Adipose tissue (tissue), 3 donors: ENCODE data around the gene HOMER1. TPM values are rescaled to one million over a fixed set of nuclear protein-coding genes. Genes with fewer than 3 reads are reported as not detected.
"Not testable (repeated sequence)": the region's sequence is repeated elsewhere in the genome, so short reads cannot be mapped to it uniquely, and the experiment has no call there.

Experiments used
- H3K27ac ChIP-seq: one replicate; pipeline ENCODE4 v1.5.1; 2013; ENCODE audit warnings: low read depth, low read length
- WGBS, 3 donors: extraction: QIAGEN DNeasy Blood & Tissue Kit; methylation state at CpG; one replicate each; pipeline ENCODE4 v1.1.7; 2013; 5-methylcytosine and 5-hydroxymethylcytosine counted together
- polyA plus RNA-seq, 3 donors: library from polyadenylated mRNA; stranded (reverse); fragments of 200-250 nt; gene quantifications; one replicate each; pipeline ENCODE4 v1.2.3, GENCODE V29; 2013
- donor health status: healthy with polysubstance abuse.
- donor health status: Bipolar disorder and iron deficiency.
- donor health status: healthy.

HOMER1 gene
- polyA plus RNA-seq, 3 donors: 0.31 to 3.3 (median 1.0) TPM

DNA sequence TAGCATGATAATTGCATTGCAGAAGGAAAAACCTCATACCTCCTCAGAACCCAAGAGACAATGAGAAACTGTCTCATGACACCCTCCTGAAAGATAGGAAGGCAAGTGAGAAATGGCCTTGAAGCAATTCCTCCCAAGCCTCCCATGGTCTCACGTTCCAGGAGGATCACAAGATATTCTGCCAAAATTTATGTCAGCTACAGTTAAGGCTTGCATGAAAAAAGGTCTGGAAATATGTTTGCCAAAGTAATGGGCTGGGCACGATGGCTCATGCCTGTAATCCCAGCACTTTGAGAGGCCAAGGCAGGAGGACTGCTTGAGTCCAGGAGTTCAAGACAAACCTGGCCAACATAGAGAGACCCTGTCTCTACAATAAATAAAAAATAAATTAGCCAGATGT is 12.6 kb upstream of the HOMER1 start:
- H3K27ac ChIP-seq: no peak overlapping the region
- WGBS, 3 donors: 77 to 87% (median 82%) methylated on average over 2 of the region's 2 CpGs

DNA sequence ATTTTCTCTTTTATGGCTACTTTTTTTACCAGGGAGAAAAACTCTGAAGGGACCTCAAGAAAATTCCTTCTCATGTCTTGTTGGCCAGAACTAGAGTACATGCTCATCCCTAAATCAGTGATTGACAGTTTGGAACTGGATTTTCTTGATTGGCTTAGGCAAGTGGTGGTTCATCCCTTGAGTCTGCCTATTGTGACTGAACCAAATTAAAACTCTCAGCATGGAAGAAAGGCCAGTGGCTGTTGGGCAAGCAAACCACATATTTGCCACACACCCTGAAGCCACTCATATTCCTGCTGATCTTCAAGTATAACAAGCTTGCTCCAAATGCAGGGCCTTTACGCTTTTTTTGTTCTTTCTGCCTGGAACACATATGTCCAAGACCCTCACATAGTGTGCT is 7.2 kb upstream of the HOMER1 start:
- no peak overlapping the region for H3K27ac ChIP-seq
- 83 to 100% (median 94%) methylated on average over 1 of the region's 1 CpG for WGBS, 3 donors

DNA sequence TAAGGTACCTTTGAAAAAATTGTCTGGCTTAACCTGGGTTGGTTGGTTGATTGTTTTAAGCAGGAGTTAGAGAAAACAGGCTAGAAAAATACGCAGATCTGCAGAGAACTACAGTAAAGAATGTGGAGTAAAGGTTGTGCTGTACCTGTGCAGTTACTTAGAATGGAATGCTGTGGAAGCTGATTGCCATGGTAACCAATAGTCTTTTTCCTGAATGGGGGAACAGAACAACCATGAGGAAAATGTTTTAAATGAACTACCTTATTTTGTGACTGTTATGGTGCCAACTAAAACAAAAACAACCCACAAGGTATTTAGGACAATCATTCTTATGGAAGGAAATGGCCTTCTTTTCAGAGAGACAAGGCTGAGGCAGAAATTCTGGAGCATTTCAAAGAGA is 4.8 kb upstream of the HOMER1 start:
- 68 to 83% (median 68%) methylated on average over 1 of the region's 1 CpG for WGBS, 3 donors

DNA sequence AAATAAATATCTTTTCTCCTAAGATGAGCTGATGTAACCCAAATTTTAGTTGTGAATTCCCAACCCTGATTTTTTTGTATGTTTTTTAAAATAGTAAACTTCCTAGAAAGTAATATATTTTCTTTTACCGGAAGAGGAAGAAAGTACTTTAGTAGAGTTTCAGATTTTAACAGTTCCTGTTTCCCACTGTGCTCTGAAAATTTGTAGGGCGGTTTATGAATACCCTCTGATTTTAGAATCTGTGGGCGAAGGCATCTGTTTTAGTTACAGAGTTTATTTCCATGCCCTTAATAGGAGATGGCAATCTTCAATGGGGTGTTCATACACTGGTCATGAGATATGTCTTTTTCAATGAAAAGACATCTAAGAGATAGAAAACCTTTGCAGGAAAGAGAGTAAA is 3.7 kb upstream of the HOMER1 start:
- WGBS, 3 donors: 71 to 84% (median 73%) methylated on average over 3 of the region's 3 CpGs
- H3K27ac ChIP-seq: no peak overlapping the region

More for the DNA sequence above, 4.8 kb upstream of the HOMER1 start:
- no peak overlapping the region for H3K27ac ChIP-seq

DNA sequence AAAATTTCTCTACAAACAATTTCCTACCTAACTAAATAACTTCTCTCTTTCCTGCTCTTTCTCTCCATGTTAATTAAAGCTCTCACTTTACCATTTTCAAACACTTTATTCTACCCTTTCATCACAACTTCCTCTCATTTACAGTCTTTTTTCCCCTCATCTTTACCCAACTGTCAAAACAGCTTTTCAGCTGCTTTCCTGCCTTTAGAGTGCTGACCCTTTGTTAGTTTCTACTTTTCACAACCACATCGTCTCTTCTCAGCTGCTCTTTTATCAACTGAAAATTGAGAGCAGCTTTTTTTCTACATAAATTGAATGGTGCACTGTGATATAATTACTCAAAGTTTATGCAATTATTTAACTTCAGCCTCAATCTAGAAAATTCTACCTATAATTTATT is 3.1 kb upstream of the HOMER1 start:
- WGBS, 3 donors: 57 to 79% (median 58%) methylated on average over 1 of the region's 1 CpG
- no peak overlapping the region for H3K27ac ChIP-seq

DNA sequence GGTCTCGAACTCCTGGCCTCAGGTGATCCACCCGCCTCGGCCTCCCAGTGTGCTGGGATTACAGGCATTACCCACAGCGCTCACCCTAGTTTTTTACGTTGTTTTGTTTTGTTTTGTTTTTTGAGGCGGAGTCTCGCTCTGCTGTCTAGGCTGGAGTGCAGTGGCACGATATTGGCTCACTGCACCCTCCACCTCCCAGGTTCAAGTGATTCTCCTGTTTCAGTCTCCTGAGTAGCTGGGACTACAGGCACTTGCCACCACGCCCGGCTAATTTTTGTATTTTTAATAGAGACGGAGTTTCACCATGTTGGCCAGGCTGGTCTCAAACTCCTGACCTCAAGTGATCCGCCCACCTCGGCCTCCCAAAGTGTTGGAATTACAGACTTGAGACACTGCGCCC is 2.4 kb upstream of the HOMER1 start:
- H3K27ac ChIP-seq: not testable (repeated sequence)
- 94 to 96% (median 95%) methylated on average over 14 of the region's 14 CpGs for WGBS, 3 donors

DNA sequence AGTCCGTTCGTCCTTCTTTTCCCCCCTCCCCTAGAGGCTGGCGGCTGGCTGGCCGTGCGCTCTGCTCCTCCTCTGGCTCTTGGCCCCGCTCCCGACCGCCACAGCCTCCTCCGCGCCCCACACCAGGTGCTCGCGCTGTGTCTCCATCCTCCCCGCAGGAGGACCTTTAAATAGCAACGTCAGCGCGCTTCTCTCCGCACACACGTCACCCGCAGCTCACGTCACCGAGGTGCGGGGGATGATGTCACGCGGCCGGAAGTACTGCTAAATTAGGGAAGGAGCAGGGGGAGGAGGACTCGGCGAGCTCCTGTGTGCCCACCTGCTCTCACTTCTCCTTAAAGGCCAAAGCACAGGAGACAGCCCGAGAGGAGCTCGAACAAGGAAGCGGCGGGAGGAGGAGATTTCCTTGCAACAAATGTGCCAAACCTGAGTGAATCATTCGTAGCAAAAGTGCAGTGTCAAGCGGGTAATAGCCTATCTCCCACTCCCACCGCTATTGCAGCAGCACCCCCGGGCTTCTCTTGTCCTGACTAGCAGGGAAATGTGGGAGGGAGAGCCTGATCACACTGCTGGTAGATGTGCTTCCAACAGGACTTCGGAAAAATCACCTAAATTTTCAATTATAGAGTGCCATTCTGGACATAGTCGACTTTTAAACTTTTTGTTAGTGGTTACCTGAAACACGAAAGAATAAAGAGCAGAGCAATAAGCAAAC is 614 bp upstream of the HOMER1 start:
- WGBS, 3 donors: 1 to 2% (median 2%) methylated on average over 32 to 38 of the region's 38 CpGs
- H3K27ac ChIP-seq: peak overlapping the region; percentile 78

DNA sequence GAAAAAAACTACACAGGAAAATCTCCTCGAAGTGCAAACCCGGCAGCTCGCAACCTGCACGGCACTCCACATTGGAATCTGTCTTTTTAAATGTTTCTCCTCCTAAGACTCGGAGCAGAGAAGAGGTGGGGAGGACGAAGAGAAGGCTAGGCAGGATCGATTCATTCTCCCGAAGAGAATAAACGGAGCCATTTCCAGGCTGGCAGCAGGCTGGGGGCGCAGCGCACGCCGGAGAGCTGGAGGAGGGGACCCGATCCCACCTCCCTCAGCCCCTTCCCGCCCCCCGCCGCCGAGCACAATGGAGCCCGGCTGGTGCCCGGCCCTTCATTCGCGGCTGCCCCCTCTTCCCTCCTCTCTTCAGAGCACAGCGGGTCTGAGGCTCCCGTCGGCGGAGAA is 628 bp downstream of the HOMER1 start:
- 1 to 3% (median 1%) methylated on average over 24 to 26 of the region's 26 CpGs for WGBS, 3 donors
- H3K27ac ChIP-seq: no peak overlapping the region

DNA sequence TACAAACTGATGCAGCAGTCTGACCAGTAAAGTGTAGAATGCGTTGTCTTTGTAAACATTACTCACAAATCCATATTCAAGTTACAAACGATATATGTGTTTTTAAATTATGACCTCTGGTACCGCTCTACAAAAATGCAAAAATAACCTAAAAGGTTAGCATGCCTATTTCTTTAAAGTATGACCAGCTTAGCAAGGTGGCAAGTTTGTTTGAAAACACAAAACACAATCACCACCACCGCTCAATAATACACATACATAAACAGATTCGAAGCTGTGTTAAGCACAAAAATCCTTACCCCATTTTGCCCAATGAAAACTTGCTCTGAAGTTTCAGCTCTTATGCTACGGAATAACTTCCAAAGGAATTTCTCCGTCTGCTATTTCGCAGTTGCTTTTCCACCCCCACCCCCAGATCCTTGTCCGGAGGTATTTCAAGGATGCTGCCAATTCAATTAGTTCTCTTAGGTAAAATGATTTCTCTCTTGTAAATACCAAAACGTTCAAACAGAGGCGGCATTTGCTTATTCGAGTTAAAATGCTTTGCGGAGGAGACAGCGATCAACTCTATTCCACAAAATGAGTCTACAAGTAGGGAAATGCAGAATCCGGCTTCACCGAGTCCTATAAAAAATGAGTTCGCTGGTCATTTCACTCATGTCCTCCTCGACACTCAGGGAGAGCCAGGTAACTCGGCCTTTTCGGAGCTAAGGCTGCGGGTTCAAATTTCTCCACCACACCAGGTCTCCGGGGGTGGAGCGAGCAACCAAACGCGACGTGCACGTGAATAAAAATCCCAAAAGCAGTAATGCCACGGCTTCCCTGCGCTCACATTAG is 1.2 kb downstream of the HOMER1 start:
- H3K27ac ChIP-seq: no peak overlapping the region

DNA sequence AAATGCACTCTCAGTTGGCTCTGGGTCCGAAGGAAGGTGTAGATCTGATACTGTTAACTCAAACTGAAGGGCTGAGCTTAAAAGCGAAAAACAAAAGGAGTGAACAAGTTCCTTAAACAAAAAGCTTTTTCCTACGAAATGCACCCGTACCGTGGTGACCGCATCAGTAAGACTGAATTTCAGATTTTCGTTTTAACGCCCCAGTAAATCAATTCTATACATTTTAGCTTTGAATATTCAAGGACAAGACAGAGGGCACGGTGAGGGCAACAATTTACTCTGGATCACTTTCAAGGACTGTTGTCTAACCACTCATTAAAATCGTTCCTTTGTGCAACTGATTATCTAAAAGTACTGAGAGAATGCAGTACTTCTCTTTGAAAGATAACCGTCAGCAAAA is 1.9 kb downstream of the HOMER1 start:
- no peak overlapping the region for H3K27ac ChIP-seq
- WGBS, 3 donors: 22 to 47% (median 44%) methylated on average over 11 of the region's 11 CpGs

More for the DNA sequence above, 1.2 kb downstream of the HOMER1 start:
- WGBS, 3 donors: 2 to 8% (median 8%) methylated on average over 29 of the region's 29 CpGs

DNA sequence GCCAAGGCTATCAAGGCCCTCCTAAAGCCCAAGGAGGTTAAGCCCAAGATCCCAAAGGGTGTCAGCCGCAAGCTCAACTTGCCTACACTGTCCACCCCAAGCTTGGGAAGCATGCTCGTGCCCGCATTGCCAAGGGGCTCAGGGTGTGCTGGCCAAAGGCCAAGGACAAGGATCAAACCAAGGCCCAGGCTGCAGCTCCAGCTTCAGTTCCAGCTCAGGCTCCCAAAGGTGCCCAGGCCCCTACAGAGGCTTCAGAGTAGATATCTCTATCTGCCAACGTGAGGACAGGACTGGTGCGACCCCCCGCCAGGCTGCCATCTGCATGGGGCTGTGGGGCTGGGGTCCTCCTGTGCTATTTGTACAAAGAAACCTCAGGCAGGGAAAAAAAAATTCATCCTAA is 3.3 kb downstream of the HOMER1 start:
- WGBS, 3 donors: 78 to 98% (median 95%) methylated on average over 6 of the region's 6 CpGs
- no peak overlapping the region for H3K27ac ChIP-seq

DNA sequence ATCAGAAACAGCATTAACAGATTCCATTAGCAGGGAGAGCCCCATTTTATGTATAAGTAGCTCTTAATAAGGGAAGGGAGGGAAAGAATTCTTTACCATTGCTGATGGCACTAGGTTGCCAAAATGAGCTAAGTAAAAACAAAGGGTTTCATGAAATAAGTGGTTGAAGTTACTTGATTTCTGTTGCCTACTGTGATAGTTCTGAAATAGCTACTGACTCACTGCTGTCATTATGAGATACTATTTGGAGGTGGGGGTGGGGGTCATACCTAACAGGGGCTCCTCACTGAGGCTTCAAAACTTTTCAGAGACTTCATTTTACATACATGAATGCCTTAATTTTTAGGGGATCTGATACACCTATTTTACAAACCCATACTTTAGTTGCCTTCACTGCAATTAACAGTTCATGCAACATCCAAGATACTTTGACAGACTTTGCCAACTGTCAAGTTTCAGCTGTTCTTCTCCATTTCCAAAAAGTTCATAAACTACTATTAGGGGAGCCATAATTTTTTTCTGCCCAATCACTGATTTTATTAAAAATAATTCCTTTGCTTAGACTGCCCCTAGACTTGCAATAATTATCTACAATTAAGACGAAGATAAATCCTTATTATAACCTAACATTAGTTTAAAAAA is 4.6 kb downstream of the HOMER1 start:
- no peak overlapping the region for H3K27ac ChIP-seq
- 85 to 93% (median 91%) methylated on average over 1 of the region's 1 CpG for WGBS, 3 donors

DNA sequence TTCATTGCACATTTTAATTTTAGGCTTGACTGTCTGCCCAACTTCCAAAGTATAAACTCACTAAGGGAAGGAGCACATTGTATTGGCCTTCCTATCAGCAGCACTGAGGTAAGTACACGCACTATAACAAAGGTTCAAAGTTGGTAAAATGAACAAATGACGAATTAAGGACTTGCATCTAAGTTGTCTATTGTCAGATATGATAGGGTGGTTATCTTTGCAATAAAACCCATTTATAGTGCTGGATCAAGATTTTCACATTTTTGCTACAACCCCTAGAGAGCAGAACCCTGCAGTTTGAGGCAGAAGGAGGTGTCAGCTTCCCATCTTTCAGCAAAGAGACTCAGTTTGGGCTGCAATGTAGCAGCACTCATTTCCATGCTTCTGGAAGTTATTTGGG is 5.1 kb downstream of the HOMER1 start:
- H3K27ac ChIP-seq: no peak overlapping the region
- WGBS, 3 donors: 90 to 91% (median 91%) methylated on average over 2 of the region's 2 CpGs

DNA sequence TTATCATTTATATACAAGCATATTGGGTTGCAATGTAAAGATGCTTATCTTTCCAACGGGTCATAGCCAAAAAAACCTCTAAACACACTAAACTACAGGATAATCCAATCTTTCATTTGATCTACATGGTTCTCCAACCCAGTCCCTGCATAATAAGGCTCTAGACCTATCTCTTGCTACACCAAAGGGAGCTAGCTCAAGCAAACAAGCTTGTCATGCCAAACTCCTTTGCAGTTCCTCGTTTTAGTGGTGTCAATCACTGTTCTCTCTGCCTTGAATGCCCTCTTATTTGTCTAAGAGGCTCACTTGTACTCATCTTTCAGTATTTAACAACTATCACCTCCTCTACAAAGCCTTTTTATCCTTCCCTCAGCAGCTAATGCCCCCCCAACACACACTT is 5.6 kb downstream of the HOMER1 start:
- 32 to 47% (median 38%) methylated on average over 2 of the region's 2 CpGs for WGBS, 3 donors
- no peak overlapping the region for H3K27ac ChIP-seq

DNA sequence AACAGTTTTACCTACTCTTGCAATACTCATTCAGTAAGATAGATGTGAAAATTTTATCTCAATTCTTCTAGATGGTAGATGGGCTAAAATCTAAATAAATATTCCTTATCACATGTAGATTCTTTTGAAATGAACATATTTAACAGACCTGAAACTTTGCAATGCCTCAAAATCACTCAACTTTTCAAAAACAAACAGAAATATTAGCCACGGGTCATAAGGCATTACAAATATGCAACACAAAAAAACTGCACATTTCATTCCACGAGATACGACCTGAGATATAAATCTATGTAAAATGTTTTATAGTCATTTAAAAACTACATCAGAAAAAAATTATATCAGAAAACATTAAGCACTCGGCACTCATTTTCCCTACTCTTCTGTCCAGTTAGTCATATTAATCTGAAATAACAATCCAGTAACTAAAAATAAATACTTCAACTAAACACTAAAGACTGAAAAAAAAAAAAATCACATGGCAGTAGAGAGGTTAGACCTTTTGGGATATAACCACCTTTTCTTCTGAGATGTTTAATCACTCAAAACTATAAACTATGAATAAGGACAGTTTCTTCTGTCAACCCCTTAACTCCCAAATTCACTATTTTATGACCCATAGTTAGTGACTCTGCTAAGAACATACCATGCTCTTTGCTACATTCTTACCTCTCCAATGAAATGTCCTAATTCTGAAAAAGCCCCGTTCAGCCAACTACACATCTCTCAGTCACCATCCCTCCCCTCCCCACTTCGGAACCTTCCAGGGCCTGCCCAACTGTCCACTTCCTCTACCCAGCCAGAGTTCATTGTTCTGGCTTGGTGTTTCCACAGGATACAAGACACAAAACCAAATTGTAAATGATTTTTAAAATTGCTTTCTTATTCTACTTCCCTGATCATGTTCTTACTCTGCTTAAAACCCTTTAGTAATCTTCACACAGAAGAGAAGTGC is 6.4 kb downstream of the HOMER1 start:
- H3K27ac ChIP-seq: no peak overlapping the region
- 72 to 77% (median 75%) methylated on average over 6 of the region's 6 CpGs for WGBS, 3 donors

DNA sequence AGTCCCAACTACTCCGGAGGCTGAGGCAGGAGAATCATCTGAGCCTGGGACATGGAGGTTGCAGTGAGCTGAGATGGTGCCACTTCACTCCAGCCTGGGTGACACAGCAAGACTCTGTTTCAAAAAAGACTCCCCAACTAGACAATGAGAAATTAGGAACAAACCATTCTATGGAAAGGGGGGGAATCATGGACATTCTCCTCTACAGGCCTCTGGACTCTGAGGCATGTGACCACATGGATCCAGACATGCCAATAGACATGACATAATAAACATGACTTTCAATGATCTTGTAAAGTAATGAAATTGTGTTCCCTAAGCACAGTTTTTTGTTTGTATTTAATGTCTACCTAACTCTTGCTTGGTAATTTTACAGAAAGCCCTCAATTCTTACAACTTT is 8.8 kb downstream of the HOMER1 start:
- H3K27ac ChIP-seq: no peak overlapping the region
- WGBS, 3 donors: 94 to 100% (median 98%) methylated on average over 1 of the region's 1 CpG

DNA sequence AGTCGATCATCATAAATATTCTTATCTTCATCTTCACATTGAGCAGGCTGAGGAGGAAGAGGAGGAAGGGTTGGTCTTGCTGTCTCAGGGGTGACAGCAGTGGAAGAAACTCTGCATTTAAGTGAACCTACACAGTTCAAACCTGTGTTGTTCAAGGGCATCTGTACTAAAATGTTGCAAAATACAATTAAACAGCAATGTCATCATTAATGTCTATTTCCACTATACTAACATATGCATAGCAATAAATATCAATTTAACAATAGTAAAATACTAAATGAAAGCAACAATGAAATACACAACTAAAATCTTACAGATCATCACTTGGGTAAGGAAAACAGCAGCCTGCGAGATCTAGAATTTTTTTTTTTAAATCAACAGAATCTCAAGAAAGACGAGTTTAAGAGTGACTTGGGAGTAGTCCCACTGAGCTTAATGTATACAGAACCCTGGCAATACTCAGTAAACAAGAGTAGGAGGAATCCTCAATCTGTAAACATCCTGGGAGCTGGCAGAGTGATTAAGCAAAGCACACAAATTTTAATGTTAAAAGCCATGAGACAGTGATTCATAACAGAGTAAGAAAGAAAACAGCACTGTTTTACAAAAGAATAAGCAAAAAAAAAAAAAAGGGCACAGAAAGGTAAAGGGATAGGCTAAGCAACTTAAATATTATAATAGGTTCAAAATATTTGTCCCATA is 10.0 kb downstream of the HOMER1 start:
- 73 to 80% (median 76%) methylated on average over 3 of the region's 3 CpGs for WGBS, 3 donors
- H3K27ac ChIP-seq: no peak overlapping the region
